Stimulated activated CD4-positive, alpha-beta T cell treated with anti-CD3 and anti-CD28 coated beads, Interleukin-12 subunit alpha, Interleukin-12 subunit beta, amount 100 ng/mL, for 24 hours (primary cell): ENCODE measurements around the gene INTS1.
"Not testable (repeated sequence)": the region's sequence is repeated elsewhere in the genome, so short reads cannot be mapped to it uniquely, and the experiment has no call there.

ENCODE experiments used
- DNase-seq, 2 experiments: peaks; one replicate each; pipeline ENCODE4 v3.0.0-alpha.2; 2020; ENCODE audit warnings: low read depth in 2 of 2

Gene INTS1

GRCh38 chr7:1447112-1447511 is 57.1 kb downstream of the INTS1 start:
- no peak for DNase-seq

DNA sequence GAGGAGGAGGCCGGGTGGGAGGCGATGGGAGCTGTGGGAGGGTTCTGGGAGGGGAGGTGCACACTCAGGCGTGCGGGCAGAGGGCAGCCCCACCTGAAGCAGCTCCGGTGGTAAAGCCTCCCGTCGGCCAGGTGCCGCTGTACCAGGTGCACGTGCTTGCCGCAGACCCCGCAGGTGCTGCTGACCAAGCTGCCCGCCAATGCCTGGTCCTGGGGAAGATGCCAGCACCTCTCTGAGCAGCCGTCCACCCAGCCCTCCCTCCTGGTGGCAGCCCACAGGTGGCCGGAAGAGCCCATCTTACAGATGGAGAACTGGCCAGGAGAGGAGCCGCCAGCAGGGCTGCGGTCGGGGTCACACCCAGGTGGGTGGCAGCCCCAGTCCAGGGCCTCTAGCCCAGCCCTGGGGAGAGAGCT is 57.6 kb downstream of the INTS1 start:
- no peak for DNase-seq

GRCh38 chr7:1446026-1446425 is 58.2 kb downstream of the INTS1 start:
- not testable (repeated sequence) for DNase-seq

GRCh38 chr7:1445341-1445740 is 58.8 kb downstream of the INTS1 start:
- DNase-seq = no peak

GRCh38 chr7:1444925-1445322 is 59.3 kb downstream of the INTS1 start:
- no peak for DNase-seq

DNA sequence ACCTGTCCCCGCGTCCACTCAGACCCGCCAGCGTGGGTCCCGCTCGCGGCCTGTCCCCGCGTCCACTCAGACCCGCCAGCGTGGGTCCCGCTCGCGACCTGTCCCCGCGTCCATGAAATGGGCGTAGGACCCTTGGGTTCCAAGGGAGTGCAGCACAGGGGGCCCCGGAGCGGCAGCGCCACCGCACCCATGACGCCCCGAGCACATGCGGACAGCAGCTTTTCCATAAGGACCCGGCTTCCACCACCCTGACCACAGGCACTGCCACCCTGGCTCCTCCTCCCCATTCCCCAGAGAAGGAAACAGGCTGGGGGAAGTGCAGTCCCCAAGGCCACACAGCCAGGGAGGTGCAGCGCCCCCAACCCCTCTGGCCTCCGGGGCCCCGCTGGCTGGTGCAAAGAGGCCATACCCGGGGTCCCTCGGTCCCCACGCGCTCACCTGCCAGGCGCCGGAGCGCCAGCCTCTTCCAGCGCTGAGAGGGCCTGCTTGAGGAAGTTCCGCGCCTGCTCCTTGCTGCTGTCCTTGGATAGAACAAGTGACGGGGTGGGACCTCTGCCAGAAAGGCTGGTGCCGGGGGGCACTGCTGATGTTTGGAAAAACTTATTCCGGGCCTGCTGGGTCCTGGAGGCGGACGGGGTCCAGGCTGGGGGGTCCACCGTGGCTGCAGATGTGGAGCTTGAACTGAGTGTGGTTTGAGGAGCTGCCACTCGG is 59.8 kb downstream of the INTS1 start:
- no peak for DNase-seq

GRCh38 chr7:1443587-1444200 is 60.5 kb downstream of the INTS1 start:
- not testable (repeated sequence) for DNase-seq

DNA sequence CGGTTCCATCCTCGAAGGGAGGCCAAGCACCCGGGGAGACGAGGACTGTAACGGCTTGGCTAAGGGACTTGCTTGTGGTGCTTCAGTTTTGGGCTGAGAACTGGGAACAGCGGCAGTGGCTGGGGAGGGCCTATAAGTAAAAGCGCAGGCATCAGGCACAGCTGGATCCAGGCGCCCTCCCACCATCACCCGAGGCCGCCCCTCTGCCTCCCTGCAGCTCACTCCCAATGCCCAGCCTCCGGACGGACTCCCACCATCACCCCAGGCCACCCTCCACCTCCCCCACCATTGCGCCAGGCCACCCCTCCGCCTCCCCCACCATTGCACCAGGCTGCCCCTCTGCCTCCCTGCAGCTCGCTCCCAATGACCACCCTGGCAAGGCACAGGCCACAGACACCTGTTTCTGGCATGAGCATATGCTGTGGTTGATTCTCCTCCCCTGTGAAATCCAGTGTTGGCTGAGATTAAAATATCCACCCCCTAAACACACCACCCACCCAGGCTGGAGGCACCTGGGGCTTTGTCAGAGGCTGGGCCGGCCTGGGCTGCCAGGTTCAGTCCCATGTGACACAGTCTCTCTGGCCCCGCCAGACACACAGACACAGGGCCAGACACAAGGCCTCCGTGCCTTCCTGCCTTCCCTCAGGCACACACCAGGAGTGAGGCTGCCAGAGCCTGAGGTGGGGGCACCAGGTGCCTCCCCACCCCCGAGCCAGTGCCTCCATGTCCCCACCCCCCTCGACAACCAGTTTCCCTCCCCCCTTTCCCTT is 61.6 kb downstream of the INTS1 start:
- DNase-seq = no peak

DNA sequence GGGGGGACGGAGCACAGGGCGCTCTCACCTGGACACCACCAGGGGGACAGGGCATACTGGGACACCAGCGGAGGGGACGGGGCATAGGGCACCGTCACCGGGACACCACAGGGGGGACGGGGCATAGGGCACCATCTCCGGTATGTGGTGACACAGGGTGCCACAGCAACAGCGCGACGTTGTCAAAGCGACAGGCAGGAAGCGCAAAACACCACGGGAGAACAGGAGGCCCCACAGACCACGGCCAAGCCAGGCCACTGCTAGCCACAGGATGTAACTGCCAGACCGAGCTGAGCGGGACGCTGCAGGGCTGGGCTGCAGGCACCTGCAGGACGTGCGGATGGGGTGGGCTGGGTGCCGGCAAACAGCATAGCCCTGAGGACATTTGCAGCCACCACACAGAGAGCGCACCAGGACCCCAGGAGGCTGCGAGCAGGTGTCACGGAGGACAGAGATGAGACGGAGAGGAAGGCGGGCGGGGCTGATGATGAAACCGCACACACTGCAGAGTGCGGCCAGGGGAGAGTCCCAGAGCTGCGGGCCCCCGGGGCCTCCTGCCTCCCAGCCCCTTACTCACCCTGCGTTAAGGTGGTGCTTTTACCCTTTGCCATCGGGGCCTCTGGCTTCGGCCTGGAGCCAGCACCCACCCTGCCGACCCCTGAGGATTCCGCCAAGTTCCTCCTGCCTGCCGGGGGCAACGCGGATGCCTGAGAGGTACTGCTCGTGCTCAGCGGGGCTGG is 62.4 kb downstream of the INTS1 start:
- DNase-seq = no peak

DNA sequence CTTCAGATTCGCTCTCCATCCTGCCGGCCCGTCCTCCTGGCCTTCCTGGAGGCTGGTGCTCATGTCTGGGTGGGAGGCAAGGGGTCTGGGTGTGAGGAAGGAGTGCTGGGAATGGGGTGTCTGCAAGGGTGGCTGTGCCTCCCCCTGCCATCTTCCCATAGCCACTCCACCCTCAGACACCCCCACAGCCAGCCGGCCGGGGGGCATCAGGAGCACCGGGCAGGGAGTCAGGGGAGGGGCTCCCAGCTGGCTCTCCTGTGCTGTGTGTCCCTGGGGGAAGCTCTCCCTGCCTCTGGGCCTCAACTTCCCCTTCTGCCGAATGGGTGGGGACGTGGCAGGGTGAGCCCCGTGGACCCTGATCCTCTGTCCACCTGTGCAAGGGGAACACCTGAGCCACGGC is 63.6 kb downstream of the INTS1 start:
- no peak for DNase-seq

- no peak for DNase-seq
These were observed 64.5 kb downstream of the INTS1 start for GRCh38 chr7:1439373-1440363.

DNA sequence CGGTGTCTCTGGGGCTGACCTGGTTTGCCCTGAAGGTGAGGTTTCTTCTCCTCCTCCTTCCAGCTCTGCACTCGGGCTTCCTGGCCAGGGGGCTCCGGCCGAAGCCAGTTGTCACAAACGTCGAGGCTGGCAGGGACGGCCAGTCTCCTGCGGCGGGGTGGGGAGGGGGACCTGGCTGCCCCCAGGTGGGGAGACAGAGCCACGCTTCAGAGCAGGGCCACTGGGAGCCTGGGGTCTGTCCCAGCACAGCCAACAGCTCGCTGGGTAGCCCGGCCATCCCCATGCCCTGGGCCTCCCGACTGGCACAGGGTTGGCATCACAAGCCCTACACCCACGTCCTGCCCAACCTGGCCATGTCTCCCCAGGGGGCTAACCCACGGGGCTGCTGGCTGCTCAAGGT is 65.4 kb downstream of the INTS1 start:
- no peak for DNase-seq

DNA sequence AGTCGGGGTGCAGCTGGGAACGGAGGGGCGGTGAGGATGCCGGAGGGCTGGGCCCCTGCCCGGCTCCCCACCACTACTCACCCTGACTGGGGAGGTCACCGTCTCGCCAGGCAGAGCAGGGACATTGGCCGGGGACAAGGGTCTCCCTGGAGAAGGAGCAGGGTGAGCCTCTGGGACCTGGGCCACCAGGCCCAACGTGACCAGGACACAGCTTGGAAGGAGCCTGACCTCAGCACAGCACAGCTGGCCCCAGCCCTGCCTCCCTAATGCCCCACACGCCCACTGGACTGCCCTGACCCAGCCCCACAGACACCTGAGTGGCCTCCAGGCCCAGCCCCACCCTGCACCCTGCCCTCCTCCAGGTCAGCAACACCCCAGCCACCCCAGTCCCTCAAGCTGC is 66.0 kb downstream of the INTS1 start:
- no peak for DNase-seq

DNA sequence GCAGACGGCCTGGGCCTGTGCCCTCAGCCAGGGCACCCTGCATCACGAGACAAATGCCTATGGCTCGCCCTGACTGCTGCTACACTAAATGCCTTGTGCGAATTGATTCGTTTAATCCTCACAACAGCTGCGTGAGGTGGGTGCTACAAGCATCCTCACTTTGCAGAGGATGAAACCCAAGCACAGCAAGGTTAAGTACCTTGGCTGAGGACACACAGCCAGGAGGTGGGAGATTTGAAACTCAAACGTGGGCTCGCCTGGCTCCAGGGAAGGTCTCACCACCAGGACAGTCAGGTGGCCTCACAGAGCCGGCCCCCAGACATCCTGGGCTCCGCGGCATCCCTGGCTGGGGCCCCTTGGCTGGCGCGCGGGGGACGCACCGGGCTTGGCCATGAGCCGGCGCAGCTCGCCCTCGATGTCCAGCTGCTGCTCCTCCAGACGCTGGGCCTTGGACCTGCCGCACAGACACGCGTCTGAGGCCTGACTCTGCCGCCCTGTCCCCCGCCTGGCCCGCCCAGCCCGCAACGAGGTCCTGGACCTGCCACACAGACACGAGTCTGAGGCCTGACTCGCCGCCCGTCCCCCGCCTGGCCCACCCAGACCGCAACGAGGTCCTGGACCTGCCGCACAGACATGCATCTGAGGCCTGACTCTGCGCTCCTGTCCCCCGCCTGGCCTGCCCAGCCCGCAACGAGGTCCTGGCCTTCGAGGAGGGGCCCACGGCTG is 66.9 kb downstream of the INTS1 start:
- DNase-seq = no peak

DNA sequence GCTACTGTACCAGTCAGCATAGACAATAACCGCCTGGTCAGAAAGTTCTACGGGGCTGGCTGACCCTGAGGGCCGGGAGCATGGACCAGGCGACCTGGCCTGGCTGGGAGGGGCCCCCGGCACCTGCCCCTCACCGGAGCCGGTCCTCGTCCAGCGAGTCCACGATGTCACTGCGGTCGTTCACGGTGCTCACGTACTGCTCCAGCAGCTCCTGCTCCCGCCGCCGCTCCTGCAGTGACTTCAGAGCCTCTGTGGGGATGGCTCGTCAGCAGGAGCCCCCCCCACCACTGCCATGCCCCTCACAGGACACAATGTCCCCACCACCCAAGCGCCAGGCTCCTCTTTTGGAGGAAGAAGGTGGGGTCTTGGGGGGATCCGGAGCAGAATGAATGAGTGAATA is 67.6 kb downstream of the INTS1 start:
- DNase-seq = no peak

- no peak for DNase-seq
These were observed 69.1 kb downstream of the INTS1 start for GRCh38 chr7:1434891-1435670.

DNA sequence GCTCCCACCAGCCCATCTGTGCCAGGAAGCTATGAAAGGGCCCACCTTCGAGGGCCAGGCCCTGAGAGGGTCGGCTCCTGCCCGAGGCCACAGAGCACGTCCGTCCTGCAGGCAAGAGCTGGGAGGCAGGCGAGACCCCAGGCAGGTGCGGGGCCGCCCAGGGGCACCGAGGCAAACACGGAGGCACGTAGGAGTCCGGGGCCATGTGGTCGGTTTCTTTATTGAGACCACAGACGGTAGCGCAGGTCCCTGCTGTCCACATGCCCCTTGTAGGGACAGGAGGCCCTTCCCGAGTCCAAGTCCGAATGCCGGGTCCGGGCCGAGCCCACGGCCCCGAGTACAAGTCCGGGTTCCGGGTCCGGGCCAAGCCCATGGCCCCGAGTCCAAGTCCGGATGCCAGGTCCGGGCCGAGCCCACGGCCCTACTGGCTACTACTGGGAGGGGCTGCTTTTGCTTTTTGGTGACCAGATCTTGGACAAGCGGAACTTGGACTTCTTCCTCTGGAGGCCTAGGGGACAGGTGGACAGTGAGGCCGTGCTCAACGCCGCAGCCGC is 69.9 kb downstream of the INTS1 start:
- no peak for DNase-seq

DNA sequence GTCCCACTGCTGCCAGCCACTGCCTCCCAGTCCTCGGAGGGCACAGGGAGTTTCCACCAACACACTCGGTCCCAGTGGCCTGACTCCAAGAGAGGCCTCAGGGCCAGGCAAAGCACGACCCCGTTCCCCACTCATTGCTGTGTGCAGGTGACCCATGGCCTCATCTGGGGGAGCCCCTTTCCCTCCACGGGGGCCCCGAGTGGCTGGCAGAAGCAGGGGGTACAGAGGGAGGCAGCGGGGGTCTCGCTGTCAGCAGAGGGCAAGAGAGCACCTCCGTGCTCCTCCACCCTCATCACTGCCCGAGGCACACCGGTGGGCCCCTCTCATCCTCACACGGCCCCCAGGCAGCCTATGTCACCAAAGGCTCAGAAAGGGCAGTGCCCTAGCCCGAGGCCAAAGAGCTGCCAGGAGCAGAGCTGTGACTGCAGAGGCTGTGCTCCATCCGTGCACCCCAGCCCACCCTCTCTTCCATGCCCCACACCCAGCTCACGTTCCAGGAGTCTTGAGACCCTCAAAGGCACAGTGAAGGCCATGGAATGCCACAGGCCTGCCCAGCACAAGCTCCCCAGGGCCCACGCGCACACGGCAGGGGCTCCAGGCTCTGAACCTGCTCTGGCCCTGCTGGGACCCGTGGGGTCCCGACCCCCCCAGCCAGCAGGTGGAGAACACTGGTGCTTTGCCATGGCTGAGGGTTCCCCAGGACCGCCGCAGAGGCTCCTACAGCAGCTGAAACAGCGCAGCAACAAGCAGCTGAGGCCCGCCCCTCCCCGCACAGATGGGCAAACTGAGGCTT is 70.9 kb downstream of the INTS1 start:
- DNase-seq = no peak
